ENCODE measurements around the gene RFFL.

Gene RFFL

DNA sequence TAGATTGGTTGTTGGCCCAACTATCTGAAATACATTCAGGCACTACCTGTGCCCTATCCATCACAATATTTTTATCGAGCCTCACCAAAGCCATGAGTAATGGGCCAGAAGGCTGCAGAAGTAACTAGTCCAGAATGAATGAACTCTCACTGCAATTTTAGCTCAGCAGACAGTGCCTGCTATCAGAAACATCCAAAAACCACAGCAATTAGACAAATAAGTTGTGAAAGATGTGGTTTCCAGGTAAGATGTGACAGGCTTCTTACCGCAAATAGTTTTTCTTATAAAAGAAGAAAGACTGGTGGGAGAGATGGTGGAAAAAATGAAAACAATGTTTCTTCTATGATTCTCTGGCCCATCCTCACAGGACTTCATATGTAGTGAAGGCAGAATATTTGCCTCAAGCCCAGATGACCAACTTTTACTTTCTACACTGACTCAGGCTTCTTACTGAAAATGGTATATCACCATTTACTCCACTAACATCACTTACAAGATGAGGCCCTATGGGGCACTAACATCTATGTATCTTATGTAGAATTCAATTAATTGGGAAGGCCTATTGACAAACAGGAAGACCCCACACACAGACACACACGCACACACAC, 9.8 kb upstream of the RFFL start:
- H3K4me3 ChIP-seq (replicated peaks; ENCODE audit: low read depth, low read length), result no peak overlapping the region
- no peak for DNase-seq (ENCODE audit: extremely low read depth, low read depth)
- TF ChIP-seq CTCF (IDR thresholded peaks at IDR 0.05; ENCODE audit: low read depth, low read length, missing control alignments), result no peak

GRCh38 chr17:35069311-35069710, 5.8 kb upstream of the RFFL start:
- no peak for DNase-seq (ENCODE audit: extremely low read depth, low read depth)
- no peak overlapping the region for H3K4me3 ChIP-seq (replicated peaks; ENCODE audit: low read depth, low read length)
- TF ChIP-seq CTCF (IDR thresholded peaks at IDR 0.05; ENCODE audit: low read depth, low read length, missing control alignments), result no peak

DNA sequence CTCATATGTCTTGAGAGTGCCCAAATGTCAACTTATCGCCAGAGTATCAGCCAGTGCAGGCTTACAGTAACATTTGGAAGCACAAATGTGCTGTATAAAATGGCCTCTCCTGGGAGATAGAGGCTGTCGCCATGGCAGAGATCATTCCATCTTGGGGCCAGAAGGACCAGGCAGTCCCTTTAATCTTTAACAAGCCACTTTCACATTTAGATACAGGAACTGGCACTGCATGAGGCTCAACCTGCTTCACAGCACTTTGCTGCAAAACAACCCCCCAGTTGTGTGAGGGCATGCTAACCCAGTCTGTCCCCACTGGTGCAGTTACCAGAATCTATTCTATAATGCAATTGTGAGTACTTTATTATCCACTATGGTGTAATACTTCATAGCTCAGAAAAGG, 4.7 kb upstream of the RFFL start:
- no peak for DNase-seq (ENCODE audit: extremely low read depth, low read depth)
- H3K4me3 ChIP-seq (replicated peaks; ENCODE audit: low read depth, low read length), result no peak overlapping the region
- TF ChIP-seq CTCF (IDR thresholded peaks at IDR 0.05; ENCODE audit: low read depth, low read length, missing control alignments), result no peak

DNA sequence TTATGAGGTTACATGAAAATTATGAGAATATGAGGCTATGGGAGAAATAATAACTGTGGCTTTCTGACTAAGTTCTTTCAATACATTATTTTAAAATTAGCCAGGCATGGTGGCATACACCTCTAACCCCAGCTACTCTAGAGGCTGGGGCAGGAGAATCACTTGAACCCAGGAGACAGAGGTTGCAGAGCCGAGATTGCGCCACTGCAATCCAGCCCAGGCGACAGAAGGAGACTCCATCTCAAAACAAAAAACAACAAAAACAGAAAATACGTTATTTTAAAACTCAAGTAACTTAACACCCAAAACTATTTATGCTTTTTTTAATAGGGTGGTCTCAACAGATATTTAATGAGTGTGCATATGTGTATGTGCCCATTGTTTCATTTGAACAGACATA, 2.4 kb upstream of the RFFL start:
- TF ChIP-seq CTCF (IDR thresholded peaks at IDR 0.05; ENCODE audit: low read depth, low read length, missing control alignments), result no peak
- H3K4me3 ChIP-seq (replicated peaks; ENCODE audit: low read depth, low read length), result no peak overlapping the region
- DNase-seq (ENCODE audit: extremely low read depth, low read depth), result no peak

- no peak overlapping the region for H3K4me3 ChIP-seq (replicated peaks; ENCODE audit: low read depth, low read length)
- TF ChIP-seq CTCF (IDR thresholded peaks at IDR 0.05; ENCODE audit: low read depth, low read length, missing control alignments), result no peak
- no peak for DNase-seq (ENCODE audit: extremely low read depth, low read depth)
These were observed 1.2 kb upstream of the RFFL start for GRCh38 chr17:35064516-35065215.

GRCh38 chr17:35062308-35062707, 1.2 kb downstream of the RFFL start:
- DNase-seq (ENCODE audit: extremely low read depth, low read depth), result no peak
- H3K4me3 ChIP-seq (replicated peaks; ENCODE audit: low read depth, low read length), result no peak overlapping the region
- no peak for TF ChIP-seq CTCF (IDR thresholded peaks at IDR 0.05; ENCODE audit: low read depth, low read length, missing control alignments)

Data from HFF-Myc (cell line).